Common myeloid progenitor, CD34-positive (primary cell): ENCODE data around the gene TCL1B.

Experiments used
- CTCF ChIA-PET: fragments of 350-600 bp; sonication (Branson Sonifier 250); formaldehyde crosslinking; loops from one replicate; lab custom pipeline; 2021; ENCODE audit warnings: antibody characterized with exemption; lab: Charles Lee
- POLR2A ChIA-PET: fragments of 350-600 bp; sonication (Branson Sonifier 250); formaldehyde crosslinking; loops from one replicate; lab custom pipeline; 2021; ENCODE audit warnings: antibody characterized with exemption; lab: Charles Lee
- DNase-seq, 3 donors: peaks; one replicate each; pipeline versions ENCODE4 v3.0.0 to v3.0.0-alpha.2; 2013
- H3K27ac ChIP-seq, 2 experiments: 1 replicate in 1 of 2; 2 replicates in 1 of 2; pipeline ENCODE4 v1.7.0; 2013; ENCODE audit warnings: inconsistent platforms in 2 of 2, low read length in 2 of 2, mild to moderate bottlenecking in 2 of 2, low read depth in 1 of 2, moderate library complexity in 1 of 2; ENCODE audit not compliant: severe bottlenecking in 2 of 2, insufficient read depth in 1 of 2, poor library complexity in 1 of 2
- H3K27me3 ChIP-seq, 5 experiments: replicated peaks in 2 of 5; 1 replicate in 3 of 5; 2 replicates in 2 of 5; pipeline versions ENCODE4 v1.6.1 to v1.7.0; 2013; ENCODE audit warnings: low read length in 4 of 5, mild to moderate bottlenecking in 2 of 5, moderate library complexity in 2 of 5, inconsistent platforms in 1 of 5; ENCODE audit not compliant: insufficient read depth in 5 of 5, control insufficient read depth in 4 of 5
- H3K36me3 ChIP-seq, 4 experiments: 1 replicate in 2 of 4; 2 replicates in 2 of 4; pipeline versions ENCODE4 v1.6.1 to v1.7.0; 2013; ENCODE audit warnings: low read length in 3 of 4, control low read depth in 1 of 4, mild to moderate bottlenecking in 1 of 4; ENCODE audit not compliant: control insufficient read depth in 4 of 4, insufficient read depth in 4 of 4
- H3K4me1 ChIP-seq, 4 experiments: 1 replicate in 3 of 4; 2 replicates in 1 of 4; pipeline versions ENCODE4 v1.6.1 to v1.7.1; 2013; ENCODE audit warnings: low read length in 3 of 4, mild to moderate bottlenecking in 3 of 4, control low read depth in 1 of 4, inconsistent platforms in 1 of 4, moderate library complexity in 1 of 4; ENCODE audit not compliant: control insufficient read depth in 4 of 4, insufficient read depth in 4 of 4; ENCODE audit errors: control extremely low read depth in 1 of 4
- H3K4me3 ChIP-seq, 7 experiments: 1 replicate in 4 of 7; 2 replicates in 3 of 7; pipeline versions ENCODE4 v1.5.1 to v1.7.0; 2013; ENCODE audit warnings: mild to moderate bottlenecking in 7 of 7, low read length in 6 of 7, moderate library complexity in 6 of 7, inconsistent platforms in 2 of 7, low read depth in 2 of 7, control low read depth in 1 of 7; ENCODE audit not compliant: insufficient read depth in 4 of 7, control insufficient read depth in 1 of 7; ENCODE audit errors: extremely low read depth in 1 of 7
- H3K9me3 ChIP-seq, 5 experiments: 1 replicate in 4 of 5; 2 replicates in 1 of 5; pipeline versions ENCODE4 v1.6.1 to v1.7.1; 2013; ENCODE audit warnings: low read length in 4 of 5, mild to moderate bottlenecking in 2 of 5, inconsistent platforms in 1 of 5, low read depth in 1 of 5, moderate library complexity in 1 of 5; ENCODE audit not compliant: control insufficient read depth in 4 of 5, insufficient read depth in 2 of 5; ENCODE audit errors: control extremely low read depth in 1 of 5
- WGBS: methylation state at CpG from one replicate; pipeline ENCODE4 v1.1.5; 2013; ENCODE audit not compliant: insufficient coverage; 5-methylcytosine and 5-hydroxymethylcytosine counted together

TCL1B gene

DNA sequence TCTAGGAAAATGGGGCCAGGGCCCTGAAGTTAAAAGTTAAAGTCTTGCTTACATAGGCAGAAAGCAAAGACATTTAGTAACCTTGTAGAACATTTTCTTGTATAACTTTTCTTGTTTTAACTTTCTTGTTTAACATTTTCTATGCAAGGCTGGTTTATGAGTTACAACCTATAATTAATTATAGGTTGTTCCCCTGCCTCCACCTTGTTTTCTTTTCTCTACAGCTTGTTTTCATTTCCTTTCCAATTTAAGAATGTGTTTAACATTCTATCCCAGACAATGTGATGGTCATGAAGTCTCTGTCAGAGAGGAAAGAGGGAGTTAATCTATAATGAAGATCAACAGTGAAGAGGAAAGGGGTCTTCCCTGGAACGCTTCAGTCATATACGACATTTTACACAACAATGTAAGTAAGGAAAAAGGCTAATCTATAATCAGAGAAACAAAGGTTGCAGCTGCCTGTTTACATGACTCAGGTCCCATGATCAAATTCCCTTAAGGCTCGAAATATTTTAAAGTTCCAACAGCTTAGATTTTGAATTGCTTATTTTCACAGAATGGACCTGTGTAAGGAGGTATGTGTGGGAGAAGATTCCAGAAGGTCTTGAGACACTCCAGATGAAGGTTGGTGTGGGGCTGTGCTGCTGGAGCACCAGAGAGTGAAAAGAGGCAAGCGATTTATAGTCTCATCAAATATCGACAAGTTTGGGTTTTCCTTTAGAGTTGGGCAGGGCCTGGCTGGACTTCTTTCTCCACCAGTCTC, 34.2 kb upstream of the TCL1B start:
- Histone ChIP-seq H3K9me3 (no peaks in the 10 kb centered on the region), H3K27ac (no peak overlapping the region), H3K27me3 (peaks cover 0 to 1% (median 0%) of the 10 kb centered on the region in 5 experiments), H3K4me3 (no peak overlapping the region), H3K4me1 (no peaks in the 10 kb centered on the region), H3K36me3 (no peaks in the 10 kb centered on the region)
- CTCF ChIA-PET: interaction anchor here (0.7 to 1.7 kb wide), 2 partner anchors 14 to 27 kb away, joined by 3 read pairs; no protein-coding TSS in a partner anchor
- DNase-seq: no peak
- WGBS: 71% methylated on average over 3 of the region's 5 CpGs
- POLR2A ChIA-PET: interaction anchor here (0.6 kb wide), 1 partner anchor 1115 kb away, joined by 4 read pairs; no protein-coding TSS in a partner anchor

DNA sequence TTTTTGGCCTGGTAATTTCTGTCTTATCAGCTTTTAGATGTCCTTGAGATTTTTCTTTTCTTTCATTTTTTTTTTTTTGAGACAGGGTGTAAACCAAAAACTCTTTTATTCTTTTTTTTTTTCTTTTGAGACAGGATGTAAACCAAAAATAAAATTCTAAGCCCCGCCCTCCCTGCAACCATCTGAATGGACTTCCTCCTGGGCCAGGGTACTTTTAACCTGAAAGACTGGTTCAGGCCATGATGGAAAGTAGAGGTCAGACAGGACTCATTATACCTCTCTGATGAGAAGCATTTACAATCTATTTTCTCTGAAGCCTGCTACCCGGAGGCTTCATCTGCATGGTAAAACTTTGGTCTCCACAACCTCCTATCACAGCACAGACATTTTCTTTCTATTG, 33.5 kb upstream of the TCL1B start:
- ChIA-PET CTCF (interaction anchor here (0.7 to 1.7 kb wide), 2 partner anchors 14 to 26 kb away, joined by 3 read pairs; no protein-coding TSS in a partner anchor), POLR2A (interaction anchor here (0.6 kb wide), 1 partner anchor 1114 kb away, joined by 4 read pairs; no protein-coding TSS in a partner anchor)
- H3K27ac ChIP-seq: no peak overlapping the region
- DNase-seq: no peak
- H3K4me3 ChIP-seq: no peak overlapping the region
- H3K4me1 ChIP-seq: no peaks in the 10 kb centered on the region
- H3K9me3 ChIP-seq: no peaks in the 10 kb centered on the region
- H3K36me3 ChIP-seq: no peaks in the 10 kb centered on the region
- H3K27me3 ChIP-seq: peaks cover 0 to 1% (median 0%) of the 10 kb centered on the region in 5 experiments
- WGBS: 56% methylated on average over 2 of the region's 2 CpGs

DNA sequence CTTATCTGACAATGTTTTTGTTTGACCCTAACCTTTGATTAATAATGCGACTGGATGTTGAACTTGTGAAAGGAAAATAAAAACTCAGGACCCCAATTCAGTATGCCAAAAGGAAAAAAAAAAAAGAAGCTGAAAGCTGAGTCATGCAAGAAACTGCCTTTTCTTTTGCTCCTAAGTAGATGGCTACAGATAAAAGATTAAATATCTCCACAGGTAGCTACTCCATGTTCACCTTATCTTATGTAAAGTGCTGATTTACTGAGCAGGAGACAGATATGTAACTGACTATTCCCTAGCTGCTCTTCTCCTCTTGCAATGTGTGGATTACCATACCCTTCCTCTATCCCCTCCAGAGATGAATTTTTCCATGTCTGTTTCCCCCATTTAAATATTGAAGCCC, 30.8 kb upstream of the TCL1B start:
- Histone ChIP-seq H3K36me3 (no peaks in the 10 kb centered on the region), H3K4me1 (no peaks in the 10 kb centered on the region), H3K27ac (no peak overlapping the region), H3K4me3 (no peak overlapping the region), H3K9me3 (no peaks in the 10 kb centered on the region), H3K27me3 (peaks cover 0 to 4% (median 0%) of the 10 kb centered on the region in 5 experiments)
- DNase-seq: no peak
- POLR2A ChIA-PET: no interaction called here
- no CpG with 5 or more reads among the region's 1 CpG for WGBS
- CTCF ChIA-PET: no interaction called here

DNA sequence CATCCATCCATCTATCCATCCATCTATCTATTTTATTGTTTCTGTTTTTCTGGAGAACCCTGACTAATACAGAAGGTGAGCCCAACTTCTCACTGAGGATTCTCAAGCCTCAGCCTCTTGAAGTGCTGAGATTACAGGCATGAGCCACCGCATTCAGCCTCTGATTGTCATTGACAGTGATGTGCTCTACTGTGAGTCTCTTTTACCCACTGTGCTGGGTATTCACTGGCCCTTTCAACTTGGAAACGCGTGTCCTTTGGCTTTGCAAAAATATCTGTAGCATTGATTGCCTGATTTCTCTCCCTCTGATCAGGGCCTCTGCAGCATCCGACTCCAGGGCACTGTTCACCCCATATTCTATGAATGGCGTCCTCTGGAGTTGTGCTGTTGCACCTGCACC, 29.6 kb upstream of the TCL1B start:
- CTCF ChIA-PET: no interaction called here

DNA sequence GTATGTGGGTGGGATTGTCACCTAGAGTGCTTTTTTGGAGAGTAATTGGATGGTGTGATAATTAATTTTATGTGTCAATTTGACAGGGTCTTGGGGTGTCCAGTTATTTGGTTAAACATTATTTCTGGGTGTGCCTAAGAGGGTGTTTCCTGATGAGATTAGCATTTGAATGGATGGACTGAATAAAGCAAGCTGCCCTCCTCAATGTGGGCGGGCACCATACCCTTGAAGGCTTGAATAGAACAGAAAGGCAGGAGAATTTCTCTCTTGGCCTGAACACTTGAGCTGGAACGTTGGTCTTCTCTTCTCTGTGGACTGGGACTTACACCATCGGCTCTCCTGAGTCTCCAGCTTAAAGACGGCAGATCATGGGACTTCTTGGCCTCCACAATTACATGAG, 28.8 kb upstream of the TCL1B start:
- WGBS: 73% methylated on average over 4 of the region's 4 CpGs
- Histone ChIP-seq H3K27me3 (peaks cover 0 to 9% (median 4%) of the 10 kb centered on the region in 5 experiments), H3K27ac (no peak overlapping the region), H3K4me3 (no peak overlapping the region), H3K4me1 (no peaks in the 10 kb centered on the region), H3K9me3 (no peaks in the 10 kb centered on the region), H3K36me3 (no peaks in the 10 kb centered on the region)
- DNase-seq: no peak
- POLR2A ChIA-PET: no interaction called here
- CTCF ChIA-PET: no interaction called here

More for the DNA sequence above, 29.6 kb upstream of the TCL1B start:
- Histone ChIP-seq H3K4me1 (no peaks in the 10 kb centered on the region), H3K9me3 (no peaks in the 10 kb centered on the region), H3K36me3 (no peaks in the 10 kb centered on the region), H3K27ac (no peak overlapping the region), H3K27me3 (peaks cover 0 to 9% (median 4%) of the 10 kb centered on the region in 5 experiments), H3K4me3 (no peak overlapping the region)
- POLR2A ChIA-PET: no interaction called here
- WGBS: 97% methylated on average over 5 of the region's 5 CpGs
- no peak for DNase-seq

DNA sequence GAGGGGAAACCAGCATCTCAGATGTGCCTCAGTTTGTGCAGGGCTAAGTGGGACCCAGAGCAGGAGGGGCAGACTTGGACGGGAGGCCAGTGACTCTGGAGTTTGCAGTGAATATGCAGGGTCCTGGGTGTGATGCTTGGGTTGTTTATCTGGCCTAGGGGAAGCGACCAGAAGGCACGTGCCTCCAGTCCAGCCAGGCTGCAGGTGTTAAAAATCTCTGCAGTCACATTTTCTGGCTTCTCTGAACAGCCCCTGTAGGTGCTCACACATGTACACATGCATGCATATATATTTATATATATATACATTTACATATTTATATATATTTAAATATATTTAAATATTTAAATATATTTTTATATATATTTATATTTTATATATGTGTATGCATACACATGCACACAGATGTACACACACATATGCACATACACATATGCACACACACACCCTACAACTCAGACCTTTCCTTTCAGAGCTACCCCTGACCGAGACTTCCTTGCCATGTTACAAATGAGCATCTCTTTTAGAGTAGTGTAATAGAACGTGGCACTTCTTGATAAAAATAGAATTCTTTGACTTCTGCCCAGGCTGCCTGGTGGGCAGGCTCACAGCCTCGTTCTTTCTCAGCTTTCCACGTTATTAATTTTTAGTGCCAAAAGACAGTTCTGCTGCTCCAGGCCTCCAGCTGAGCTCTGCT, 26.8 kb upstream of the TCL1B start:
- ChIA-PET CTCF (interaction anchor here (1.6 to 1.8 kb wide), 2 partner anchors 10 to 97 kb away, joined by 4 to 6 read pairs; no protein-coding TSS in a partner anchor), POLR2A (no interaction called here)
- H3K9me3 ChIP-seq: no peaks in the 10 kb centered on the region
- H3K27me3 ChIP-seq: peaks cover 0 to 9% (median 4%) of the 10 kb centered on the region in 5 experiments
- WGBS: 82% methylated on average over 3 of the region's 7 CpGs
- no peaks in the 10 kb centered on the region for H3K36me3 ChIP-seq
- H3K4me1 ChIP-seq: peaks cover 0 to 2% (median 0%) of the 10 kb centered on the region in 4 experiments
- no peak for DNase-seq
- no peak overlapping the region for H3K4me3 ChIP-seq
- H3K27ac ChIP-seq: no peak overlapping the region
